IMR-90 (cell line): ENCODE data around the gene HTT. TPM values are rescaled to one million over a fixed set of nuclear protein-coding genes. Genes with fewer than 3 reads are reported as not detected.
A peak's percentile ranks its signal among the peaks of the same experiment; 100 is the strongest.

Experiments
- ATAC-seq: fragments of 200-7000 bp; cut with Tn5 transposase; 2 replicates; pipeline ENCODE4 v1.9.1; 2020; ENCODE audit warnings: low read depth, mild to moderate bottlenecking, moderate library complexity
- BruUV-seq: library from RNA; stranded (reverse); fragments of 400-500 nt; replicated peaks from 2 replicates; lab custom pipeline; 2021; lab: Mats Ljungman, UMichigan
- CTCF ChIA-PET: fragments of 300-600 bp; formaldehyde crosslinking; extraction: SDS; loops from one replicate; lab custom pipeline; 2021; ENCODE audit warnings: antibody characterized with exemption; lab: Yijun Ruan, JAX
- POLR2A ChIA-PET: fragments of 300-600 bp; sonication (Branson Sonifier 250); formaldehyde crosslinking; loops from one replicate; lab custom pipeline; 2022; ENCODE audit warnings: antibody characterized with exemption; ENCODE audit not compliant: unreplicated experiment; lab: Charles Lee
- DNase-seq: peaks from one replicate; pipeline ENCODE4 v3.0.0; 2013
- H2AFZ ChIP-seq: replicated peaks from 2 replicates; pipeline ENCODE3; 2013; ENCODE audit warnings: low read length, mild to moderate bottlenecking; ENCODE audit not compliant: poor library complexity
- H2AK5ac ChIP-seq: 2 replicates; pipeline ENCODE4 v1.6.1; 2013; ENCODE audit warnings: low read depth, low read length, inconsistent platforms
- H2AK9ac ChIP-seq: replicated peaks from 2 replicates; pipeline ENCODE3; 2013; ENCODE audit warnings: mild to moderate bottlenecking, low read depth, low read length, moderate library complexity; ENCODE audit not compliant: poor library complexity
- H2BK120ac ChIP-seq: 2 replicates; pipeline ENCODE4 v1.6.1; 2013; ENCODE audit warnings: low read depth, low read length, inconsistent platforms
- H2BK15ac ChIP-seq: 3 replicates; pipeline ENCODE4 v1.6.1; 2013; ENCODE audit warnings: low read depth, low read length, inconsistent platforms
- H2BK20ac ChIP-seq: 2 replicates; pipeline ENCODE4 v1.6.1; 2013; ENCODE audit warnings: low read depth, mild to moderate bottlenecking, inconsistent platforms, low read length, moderate library complexity
- H2BK5ac ChIP-seq: 2 replicates; pipeline ENCODE4 v1.6.1; 2013; ENCODE audit warnings: mild to moderate bottlenecking, low read depth, low read length, inconsistent platforms; ENCODE audit not compliant: poor library complexity, severe bottlenecking
- H3K14ac ChIP-seq: replicated peaks from 2 replicates; pipeline ENCODE4 v1.6.1; 2013; ENCODE audit warnings: low read depth, low read length, inconsistent platforms
- H3K18ac ChIP-seq: 2 replicates; pipeline ENCODE4 v1.6.1; 2013; ENCODE audit warnings: low read depth, low read length, control low read depth
- H3K23ac ChIP-seq: 2 replicates; pipeline ENCODE4 v1.6.1; 2013; ENCODE audit warnings: low read depth, low read length, inconsistent platforms
- H3K27ac ChIP-seq: 2 replicates; pipeline ENCODE4 v1.5.1; 2013; ENCODE audit warnings: mild to moderate bottlenecking, control low read depth, low read length; ENCODE audit not compliant: insufficient read depth
- H3K27me3 ChIP-seq: 2 replicates; pipeline ENCODE4 v1.6.1; 2013; ENCODE audit warnings: low read length; ENCODE audit not compliant: control insufficient read depth, insufficient read depth
- H3K36me3 ChIP-seq: 2 replicates; pipeline ENCODE4 v1.6.1; 2013; ENCODE audit warnings: low read length, mixed read lengths; ENCODE audit not compliant: control insufficient read depth, insufficient read depth
- H3K4ac ChIP-seq: 2 replicates; pipeline ENCODE4 v1.6.1; 2013; ENCODE audit warnings: low read depth, low read length, inconsistent platforms
- H3K4me1 ChIP-seq: 2 replicates; pipeline ENCODE4 v1.6.1; 2013; ENCODE audit warnings: low read length, mixed read lengths; ENCODE audit not compliant: control insufficient read depth, insufficient read depth
- H3K4me2 ChIP-seq: 2 replicates; pipeline ENCODE4 v1.6.1; 2013; ENCODE audit warnings: low read depth, mild to moderate bottlenecking, control low read depth, low read length, moderate library complexity
- H3K4me3 ChIP-seq: 2 replicates; pipeline ENCODE4 v1.5.1; 2013; ENCODE audit warnings: low read depth, mild to moderate bottlenecking, control low read depth, low read length, moderate library complexity; ENCODE audit not compliant: insufficient read depth
- H3K56ac ChIP-seq: 2 replicates; pipeline ENCODE4 v1.6.1; 2013; ENCODE audit warnings: low read length, inconsistent platforms; ENCODE audit not compliant: insufficient read depth; ENCODE audit errors: extremely low read depth
- H3K79me1 ChIP-seq, 2 experiments: 2 replicates each; pipeline ENCODE4 v1.6.1; 2013; ENCODE audit warnings: low read length in 2 of 2, inconsistent platforms in 1 of 2, low read depth in 1 of 2
- H3K9ac ChIP-seq: 2 replicates; pipeline ENCODE4 v1.6.1; 2013; ENCODE audit warnings: low read depth, low read length, control low read depth
- H3K9me1 ChIP-seq: 2 replicates; pipeline ENCODE4 v1.6.1; 2013; ENCODE audit warnings: low read length, inconsistent platforms; ENCODE audit not compliant: insufficient read depth
- H3K9me3 ChIP-seq: 2 replicates; pipeline ENCODE4 v1.6.1; 2013; ENCODE audit warnings: low read length; ENCODE audit not compliant: control insufficient read depth, insufficient read depth
- H4K20me1 ChIP-seq: 2 replicates; pipeline ENCODE4 v1.6.1; 2013; ENCODE audit warnings: low read length, inconsistent platforms; ENCODE audit not compliant: insufficient read depth
- H4K5ac ChIP-seq: 2 replicates; pipeline ENCODE4 v1.6.1; 2013; ENCODE audit warnings: mild to moderate bottlenecking, low read depth, low read length, control low read depth
- H4K8ac ChIP-seq, 2 experiments: 2 replicates each; pipeline ENCODE4 v1.6.1; 2013; ENCODE audit warnings: low read depth in 2 of 2, low read length in 2 of 2, control low read depth in 1 of 2, inconsistent platforms in 1 of 2
- H4K91ac ChIP-seq: 2 replicates; pipeline ENCODE4 v1.6.1; 2013; ENCODE audit warnings: low read depth, low read length, inconsistent platforms; ENCODE audit not compliant: insufficient read depth
- BHLHE40 ChIP-seq: fragments of 150-350 bp; IDR thresholded peaks from 2 replicates; pipeline ENCODE4 v1.6.1; 2016; ENCODE audit warnings: mild to moderate bottlenecking, low read depth, low read length
- CHD1 ChIP-seq: IDR thresholded peaks from 2 replicates; pipeline ENCODE4 v1.6.1; 2012; ENCODE audit warnings: low read depth, low read length, improper control_type of control experiment
- CTCF ChIP-seq: conservative IDR thresholded peaks from 2 replicates; pipeline ENCODE4 v1.5.1; 2012; ENCODE audit warnings: mild to moderate bottlenecking, low read depth, low read length, improper control_type of control experiment
- FOS ChIP-seq: fragments of 150-350 bp; IDR thresholded peaks from 2 replicates; pipeline ENCODE4 v1.6.1; 2016; ENCODE audit warnings: low read depth, low read length
- MAFK ChIP-seq: IDR thresholded peaks from 2 replicates; pipeline ENCODE4 v1.6.1; 2012; ENCODE audit warnings: low read depth, low read length, improper control_type of control experiment
- MAZ ChIP-seq: IDR thresholded peaks from 2 replicates; pipeline ENCODE4 v1.6.1; 2012; ENCODE audit warnings: low read depth, mild to moderate bottlenecking, low read length, improper control_type of control experiment, moderate library complexity, borderline replicate concordance
- NFE2L2 ChIP-seq: fragments of 150-350 bp; IDR thresholded peaks from 2 replicates; pipeline ENCODE4 v1.6.1; 2016; ENCODE audit warnings: low read depth, mild to moderate bottlenecking, low read length
- POLR2A ChIP-seq: IDR thresholded peaks from 2 replicates; pipeline ENCODE4 v1.6.1; 2012; ENCODE audit warnings: mild to moderate bottlenecking, low read depth, low read length
- RAD21 ChIP-seq: IDR thresholded peaks from 2 replicates; pipeline ENCODE4 v1.6.1; 2012; ENCODE audit warnings: low read length, improper control_type of control experiment
- RCOR1 ChIP-seq: IDR thresholded peaks from 2 replicates; pipeline ENCODE4 v1.6.1; 2012; ENCODE audit warnings: mild to moderate bottlenecking, low read length, improper control_type of control experiment; ENCODE audit not compliant: insufficient replicate concordance
- RFX5 ChIP-seq: IDR thresholded peaks from 2 replicates; pipeline ENCODE4 v1.8.0; 2012; ENCODE audit warnings: low read depth, mild to moderate bottlenecking, low read length, moderate library complexity
- SMC3 ChIP-seq: fragments of 150-350 bp; IDR thresholded peaks from 2 replicates; pipeline ENCODE4 v1.6.1; 2016; ENCODE audit warnings: low read depth, mild to moderate bottlenecking, antibody characterized with exemption, low read length, moderate library complexity
- WGBS, 2 experiments: methylation state at CpG; one replicate each; pipeline versions ENCODE4 v1.1.5 to v1.1.7; 2013; ENCODE audit warnings: missing lambda C conversion rate in 2 of 2; ENCODE audit not compliant: insufficient read length in 1 of 2; ENCODE audit errors: extremely low coverage in 2 of 2; 5-methylcytosine and 5-hydroxymethylcytosine counted together
- dilution Hi-C: fragments of 300-500 bp; cut with HindIII; formaldehyde crosslinking; loops from one replicate; pipeline ENCODE4 v1.14.3; 2018; ENCODE audit warnings: low sequenced_read_pairs; ENCODE audit not compliant: unreplicated experiment
- in situ Hi-C: fragments of 300-500 bp; cut with MboI; formaldehyde crosslinking; loops from 3 replicates; pipeline ENCODE4 v1.14.3; 2019; ENCODE audit warnings: low sequenced_read_pairs, inconsistent platforms, mixed read lengths
- intact Hi-C: fragments of 100-400 bp; cut with micrococcal nuclease; formaldehyde crosslinking; loops from 2 replicates; pipeline ENCODE4 v1.10.0; 2022
- polyA plus RNA-seq, 3 experiments: library from polyadenylated mRNA; depleted of rRNA; stranded (reverse); fragments of >200 nt; gene quantifications; 2 replicates each; pipeline ENCODE4 v1.2.3, GENCODE V29; 2012; ENCODE audit warnings: low replicate concordance in 1 of 3
- total RNA-seq: library from RNA; depleted of rRNA; stranded (reverse); fragments of >200 nt; gene quantifications from 2 replicates; pipeline ENCODE4 v1.2.3, GENCODE V29; 2012
- TF ChIP-seq, protein P1 (sequence below): fragments of 150-350 bp; IDR thresholded peaks from 2 replicates; pipeline ENCODE4 v1.6.1; 2017; ENCODE audit warnings: mild to moderate bottlenecking, antibody characterized with exemption, low read length, low read depth
- TF ChIP-seq, protein P2 (sequence below): fragments of 150-350 bp; IDR thresholded peaks from 2 replicates; pipeline ENCODE4 v1.6.1; 2016; ENCODE audit warnings: low read depth, mild to moderate bottlenecking, low read length, moderate library complexity, borderline replicate concordance

Gene HTT
- total and polyA plus RNA-seq, 2 of the 4 experiments (the other 2 are of a cell fraction), result 11.6 to 14.3 TPM

DNA sequence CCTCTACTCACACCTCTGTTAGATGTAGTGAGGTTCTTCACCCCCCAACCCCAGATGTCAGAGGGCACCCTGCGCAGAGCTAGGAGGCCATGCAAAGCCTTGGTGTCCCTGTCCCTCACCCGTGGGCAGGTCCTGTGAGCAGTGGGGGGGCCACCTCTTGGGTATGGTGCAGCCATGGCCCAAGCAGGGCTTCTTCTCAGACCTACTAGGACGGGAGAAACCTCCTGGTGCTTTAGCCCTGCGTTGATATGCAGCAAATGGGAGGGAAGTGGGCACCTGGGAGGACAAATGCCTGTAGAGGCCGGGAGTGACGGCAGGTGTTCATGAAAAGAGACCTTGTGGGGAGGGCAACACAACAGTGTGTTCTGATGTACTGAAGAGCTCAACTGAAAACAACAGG, 136.0 kb downstream of the HTT start:
- CTCF ChIA-PET, result no interaction called here

More for the DNA sequence above, 136.0 kb downstream of the HTT start:
- Histone ChIP-seq H4K91ac (no peak overlapping the region), H3K4me3 (no peak overlapping the region), H3K56ac (no peak overlapping the region), H2BK15ac (no peak overlapping the region), H2AK5ac (no peak overlapping the region), H3K9ac (no peak overlapping the region), H3K23ac (no peak overlapping the region), H4K20me1 (no peaks in the 10 kb centered on the region), H3K36me3 (peaks cover 53% of the 10 kb centered on the region), H2BK5ac (no peak overlapping the region), H3K9me1 (peaks cover 11% of the 10 kb centered on the region), H3K79me1 (0 out of 4 replicates have a peak, but pooled peaks cover 0 to 5% of the 10 kb centered on the region in 2 experiments), H3K18ac (no peak overlapping the region), H3K27ac (no peak overlapping the region), H2AK9ac (peak overlapping the region; percentile 8), H3K4me1 (no peaks in the 10 kb centered on the region), H3K14ac (no peak overlapping the region), H4K8ac (no peak overlapping the region), H2AFZ (peak overlapping the region; percentile 37), H3K9me3 (no peaks in the 10 kb centered on the region), H3K4me2 (no peak overlapping the region), H4K5ac (no peak overlapping the region), H3K4ac (no peak overlapping the region), H2BK20ac (no peak overlapping the region), H2BK120ac (no peak overlapping the region), H3K27me3 (no peaks in the 10 kb centered on the region)
- ATAC-seq, result no peak
- dilution Hi-C loops, result no loop called here
- POLR2A ChIA-PET, result no interaction called here
- TF ChIP-seq, protein P1, sequence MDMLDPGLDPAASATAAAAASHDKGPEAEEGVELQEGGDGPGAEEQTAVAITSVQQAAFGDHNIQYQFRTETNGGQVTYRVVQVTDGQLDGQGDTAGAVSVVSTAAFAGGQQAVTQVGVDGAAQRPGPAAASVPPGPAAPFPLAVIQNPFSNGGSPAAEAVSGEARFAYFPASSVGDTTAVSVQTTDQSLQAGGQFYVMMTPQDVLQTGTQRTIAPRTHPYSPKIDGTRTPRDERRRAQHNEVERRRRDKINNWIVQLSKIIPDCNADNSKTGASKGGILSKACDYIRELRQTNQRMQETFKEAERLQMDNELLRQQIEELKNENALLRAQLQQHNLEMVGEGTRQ, result no peak
- TF ChIP-seq CHD1 (no peak), MAZ (no peak), MAFK (no peak), NFE2L2 (no peak), CTCF (no peak), SMC3 (no peak), POLR2A (no peak), BHLHE40 (no peak), RFX5 (no peak), RAD21 (no peak), RCOR1 (no peak), FOS (no peak)
- TF ChIP-seq, protein P2, sequence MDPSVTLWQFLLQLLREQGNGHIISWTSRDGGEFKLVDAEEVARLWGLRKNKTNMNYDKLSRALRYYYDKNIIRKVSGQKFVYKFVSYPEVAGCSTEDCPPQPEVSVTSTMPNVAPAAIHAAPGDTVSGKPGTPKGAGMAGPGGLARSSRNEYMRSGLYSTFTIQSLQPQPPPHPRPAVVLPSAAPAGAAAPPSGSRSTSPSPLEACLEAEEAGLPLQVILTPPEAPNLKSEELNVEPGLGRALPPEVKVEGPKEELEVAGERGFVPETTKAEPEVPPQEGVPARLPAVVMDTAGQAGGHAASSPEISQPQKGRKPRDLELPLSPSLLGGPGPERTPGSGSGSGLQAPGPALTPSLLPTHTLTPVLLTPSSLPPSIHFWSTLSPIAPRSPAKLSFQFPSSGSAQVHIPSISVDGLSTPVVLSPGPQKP, result no peak
- no TSS peak for BruUV-seq
- in situ Hi-C loops, result no loop called here
- DNase-seq, result no peak
- no CpG with 5 or more reads among the region's 6 CpGs for WGBS, 2 experiments
- intact Hi-C loops, result no loop called here
